Measurements from ENCODE around the gene MINDY3. TPM values are rescaled to one million over a fixed set of nuclear protein-coding genes. Genes with fewer than 3 reads are reported as not detected.

The MINDY3 gene
- total and polyA plus RNA-seq, 10 donors, result 16.1 to 35.0 (median 30.0) TPM

DNA sequence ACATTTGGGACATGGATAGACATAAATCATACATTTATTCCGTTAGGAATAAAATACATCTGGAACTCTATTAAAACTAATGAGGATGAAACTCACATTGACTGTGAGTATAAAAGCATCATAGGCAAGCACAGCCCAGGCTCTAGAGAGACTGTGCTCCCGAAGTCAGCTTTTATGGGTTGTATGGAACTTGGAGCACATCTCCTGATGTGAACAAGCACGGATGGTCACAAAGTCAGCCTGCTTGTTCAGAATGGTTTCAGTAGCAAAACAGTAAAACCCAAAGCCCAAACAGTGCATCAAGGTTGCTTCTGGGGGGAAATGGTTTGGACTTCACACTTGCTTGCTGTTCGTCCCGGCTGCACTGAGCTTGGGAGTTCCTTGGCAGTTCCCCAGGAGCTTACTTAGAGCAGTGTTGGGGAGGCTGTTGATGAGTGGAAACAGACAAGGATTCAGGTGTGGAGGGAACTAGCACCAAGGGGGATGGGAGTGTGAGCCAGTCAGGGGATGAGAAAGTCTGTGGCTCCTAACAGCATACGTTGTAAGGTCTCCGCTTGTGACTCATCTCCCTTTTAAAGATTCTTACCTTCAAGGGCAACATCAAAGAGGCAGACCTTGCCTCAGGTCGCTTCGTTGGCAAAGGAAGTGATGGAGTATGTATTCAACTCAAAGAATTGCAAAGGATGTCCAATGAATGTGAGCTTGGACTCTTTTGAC lies 120.9 kb downstream of the MINDY3 start:
- 68 to 75% (median 70%) methylated on average over 9 of the region's 9 CpGs for WGBS, 5 donors

DNA sequence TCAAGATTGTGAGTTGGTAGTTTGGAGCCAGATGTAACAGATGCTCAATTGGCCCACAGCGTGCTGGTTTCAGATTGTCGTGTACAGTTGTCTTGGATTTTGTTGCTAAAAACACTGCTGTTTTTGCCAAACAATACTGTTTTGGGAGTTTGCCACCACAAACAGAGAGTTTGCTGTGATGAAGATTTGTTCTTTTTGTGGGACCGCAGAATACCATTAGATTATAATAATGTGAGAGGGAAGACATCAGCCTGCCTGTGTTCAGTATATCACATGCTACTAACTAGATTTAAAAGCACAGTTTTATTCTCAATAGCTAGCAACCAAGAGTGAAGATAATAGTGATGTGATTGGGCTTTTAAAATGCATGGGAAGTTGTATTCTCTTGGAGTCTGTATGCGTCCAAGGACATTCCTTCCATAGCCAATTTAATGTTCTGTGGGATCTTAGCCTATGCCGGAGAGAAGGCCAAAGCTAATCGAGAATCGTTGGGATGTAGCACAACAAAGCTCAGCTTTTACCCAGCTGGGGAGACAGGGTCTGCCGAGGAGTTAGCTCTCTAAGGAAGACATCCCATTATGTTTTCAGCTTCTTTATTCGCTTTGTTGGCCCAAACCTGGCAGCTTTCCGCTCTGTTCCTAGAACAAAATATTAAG lies 121.9 kb downstream of the MINDY3 start:
- peaks cover 0 to 3% (median 0%) of the 10 kb centered on the region in 8 donors for H3K9me3 ChIP-seq
- no peak for DNase-seq
- WGBS, 5 donors, result 82 to 87% (median 84%) methylated on average over 10 of the region's 10 CpGs
- no peak overlapping the region for H3K4me3 ChIP-seq
- H3K36me3 ChIP-seq, result no peaks in the 10 kb centered on the region
- no peaks in the 10 kb centered on the region for H3K4me1 ChIP-seq
- intact Hi-C loops (cut with DNase I; ENCODE audit: low total_unique reads), result no loop called here
- TF ChIP-seq POLR2A (IDR thresholded peaks at IDR 0.05) (no peak), POLR2AphosphoS5 (IDR thresholded peaks at IDR 0.05) (no peak)
- TF ChIP-seq, protein P1, sequence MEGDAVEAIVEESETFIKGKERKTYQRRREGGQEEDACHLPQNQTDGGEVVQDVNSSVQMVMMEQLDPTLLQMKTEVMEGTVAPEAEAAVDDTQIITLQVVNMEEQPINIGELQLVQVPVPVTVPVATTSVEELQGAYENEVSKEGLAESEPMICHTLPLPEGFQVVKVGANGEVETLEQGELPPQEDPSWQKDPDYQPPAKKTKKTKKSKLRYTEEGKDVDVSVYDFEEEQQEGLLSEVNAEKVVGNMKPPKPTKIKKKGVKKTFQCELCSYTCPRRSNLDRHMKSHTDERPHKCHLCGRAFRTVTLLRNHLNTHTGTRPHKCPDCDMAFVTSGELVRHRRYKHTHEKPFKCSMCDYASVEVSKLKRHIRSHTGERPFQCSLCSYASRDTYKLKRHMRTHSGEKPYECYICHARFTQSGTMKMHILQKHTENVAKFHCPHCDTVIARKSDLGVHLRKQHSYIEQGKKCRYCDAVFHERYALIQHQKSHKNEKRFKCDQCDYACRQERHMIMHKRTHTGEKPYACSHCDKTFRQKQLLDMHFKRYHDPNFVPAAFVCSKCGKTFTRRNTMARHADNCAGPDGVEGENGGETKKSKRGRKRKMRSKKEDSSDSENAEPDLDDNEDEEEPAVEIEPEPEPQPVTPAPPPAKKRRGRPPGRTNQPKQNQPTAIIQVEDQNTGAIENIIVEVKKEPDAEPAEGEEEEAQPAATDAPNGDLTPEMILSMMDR (IDR thresholded peaks at IDR 0.05 in 8 of 11, conservative IDR thresholded peaks at IDR 0.05 in 3 of 11), result no peak
- no peaks in the 10 kb centered on the region for H3K27me3 ChIP-seq (replicated peaks in 1 of 7)
- peak overlapping the region in 2 of 8 donors; percentile 9 to 26 for H3K27ac ChIP-seq

More for the DNA sequence above, 120.9 kb downstream of the MINDY3 start:
- TF ChIP-seq, protein P1 (IDR thresholded peaks at IDR 0.05 in 8 of 11, conservative IDR thresholded peaks at IDR 0.05 in 3 of 11), result no peak
- no peak for TF ChIP-seq POLR2A (IDR thresholded peaks at IDR 0.05)
- no peak for TF ChIP-seq POLR2AphosphoS5 (IDR thresholded peaks at IDR 0.05)
- intact Hi-C loops (cut with DNase I; ENCODE audit: low total_unique reads), result no loop called here
- Histone ChIP-seq H3K9me3 (no peaks in the 10 kb centered on the region), H3K4me1 (no peaks in the 10 kb centered on the region), H3K27ac (no peak overlapping the region), H3K4me3 (no peak overlapping the region), H3K27me3 (replicated peaks in 1 of 7) (no peaks in the 10 kb centered on the region), H3K36me3 (no peaks in the 10 kb centered on the region)
- no peak for DNase-seq

DNA sequence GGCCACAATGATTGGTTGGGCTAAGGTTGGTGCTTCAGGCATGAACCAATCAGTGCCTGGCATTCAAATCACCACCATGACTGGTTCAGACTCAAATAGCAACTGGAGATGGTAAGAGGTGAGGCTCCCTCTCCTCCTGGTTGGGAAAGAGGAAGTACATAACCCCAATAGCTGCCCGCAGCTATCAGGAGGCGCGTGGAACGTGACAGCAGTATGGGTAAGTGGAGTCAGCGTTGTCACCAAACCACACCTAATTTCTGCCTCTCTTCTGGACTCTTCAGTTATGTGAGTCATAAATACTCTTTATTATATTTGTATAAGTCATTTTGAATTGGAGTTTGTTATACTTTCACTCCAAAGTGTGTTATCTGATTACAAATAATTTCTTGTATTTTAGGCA lies 122.7 kb downstream of the MINDY3 start:
- DNase-seq, result no peak
- intact Hi-C loops (cut with DNase I; ENCODE audit: low total_unique reads), result no loop called here
- Histone ChIP-seq H3K27ac (no peak overlapping the region), H3K9me3 (peaks cover 0 to 6% (median 0%) of the 10 kb centered on the region in 8 donors), H3K4me1 (no peaks in the 10 kb centered on the region), H3K4me3 (no peak overlapping the region), H3K36me3 (no peaks in the 10 kb centered on the region), H3K27me3 (replicated peaks in 1 of 7) (no peaks in the 10 kb centered on the region)
- TF ChIP-seq, protein P1 (IDR thresholded peaks at IDR 0.05 in 8 of 11, conservative IDR thresholded peaks at IDR 0.05 in 3 of 11), result no peak
- no peak for TF ChIP-seq POLR2AphosphoS5 (IDR thresholded peaks at IDR 0.05)
- no peak for TF ChIP-seq POLR2A (IDR thresholded peaks at IDR 0.05)
- WGBS, 5 donors, result 82 to 95% (median 86%) methylated on average over 5 of the region's 5 CpGs

DNA sequence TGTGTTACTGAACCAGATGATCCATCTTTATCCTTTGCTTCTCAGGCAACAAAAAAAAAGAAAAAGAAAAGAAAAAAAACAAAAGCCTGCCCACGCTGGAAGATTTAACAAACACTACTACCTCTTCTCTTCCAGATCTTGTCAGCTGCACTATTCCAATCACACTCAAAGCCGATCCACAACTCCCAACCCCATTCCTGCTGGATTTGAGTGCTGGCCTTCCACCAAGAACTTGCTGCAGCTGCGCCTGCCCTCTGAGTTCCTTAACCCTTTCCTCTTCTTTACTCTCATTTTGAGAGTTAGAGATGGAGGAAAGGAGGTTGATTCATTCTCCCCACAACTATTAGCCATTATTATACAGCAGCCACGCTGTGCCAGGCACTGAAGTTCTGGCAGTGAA lies 124.5 kb downstream of the MINDY3 start:
- no peak for DNase-seq
- H3K27ac ChIP-seq, result no peak overlapping the region

More for the DNA sequence above, 124.5 kb downstream of the MINDY3 start:
- Histone ChIP-seq H3K9me3 (peaks cover 0 to 11% (median 1%) of the 10 kb centered on the region in 8 donors), H3K36me3 (no peaks in the 10 kb centered on the region), H3K27me3 (replicated peaks in 1 of 7) (no peaks in the 10 kb centered on the region), H3K4me3 (no peak overlapping the region), H3K4me1 (no peaks in the 10 kb centered on the region)
- WGBS, 5 donors, result 39 to 60% (median 53%) methylated on average over 4 of the region's 4 CpGs
- intact Hi-C loops (cut with DNase I; ENCODE audit: low total_unique reads), result no loop called here
- TF ChIP-seq POLR2AphosphoS5 (IDR thresholded peaks at IDR 0.05) (no peak), POLR2A (IDR thresholded peaks at IDR 0.05) (no peak)
- TF ChIP-seq, protein P1 (IDR thresholded peaks at IDR 0.05 in 8 of 11, conservative IDR thresholded peaks at IDR 0.05 in 3 of 11), result no peak

All from spleen (tissue), 11 donors.